HK-2 (cell line): ENCODE results near the gene USP35.

Source experiments
- DNase-seq: peaks from one replicate; pipeline ENCODE4 v3.0.0-alpha.2; 2018; ENCODE audit not compliant: unreplicated experiment

The USP35 gene

DNA sequence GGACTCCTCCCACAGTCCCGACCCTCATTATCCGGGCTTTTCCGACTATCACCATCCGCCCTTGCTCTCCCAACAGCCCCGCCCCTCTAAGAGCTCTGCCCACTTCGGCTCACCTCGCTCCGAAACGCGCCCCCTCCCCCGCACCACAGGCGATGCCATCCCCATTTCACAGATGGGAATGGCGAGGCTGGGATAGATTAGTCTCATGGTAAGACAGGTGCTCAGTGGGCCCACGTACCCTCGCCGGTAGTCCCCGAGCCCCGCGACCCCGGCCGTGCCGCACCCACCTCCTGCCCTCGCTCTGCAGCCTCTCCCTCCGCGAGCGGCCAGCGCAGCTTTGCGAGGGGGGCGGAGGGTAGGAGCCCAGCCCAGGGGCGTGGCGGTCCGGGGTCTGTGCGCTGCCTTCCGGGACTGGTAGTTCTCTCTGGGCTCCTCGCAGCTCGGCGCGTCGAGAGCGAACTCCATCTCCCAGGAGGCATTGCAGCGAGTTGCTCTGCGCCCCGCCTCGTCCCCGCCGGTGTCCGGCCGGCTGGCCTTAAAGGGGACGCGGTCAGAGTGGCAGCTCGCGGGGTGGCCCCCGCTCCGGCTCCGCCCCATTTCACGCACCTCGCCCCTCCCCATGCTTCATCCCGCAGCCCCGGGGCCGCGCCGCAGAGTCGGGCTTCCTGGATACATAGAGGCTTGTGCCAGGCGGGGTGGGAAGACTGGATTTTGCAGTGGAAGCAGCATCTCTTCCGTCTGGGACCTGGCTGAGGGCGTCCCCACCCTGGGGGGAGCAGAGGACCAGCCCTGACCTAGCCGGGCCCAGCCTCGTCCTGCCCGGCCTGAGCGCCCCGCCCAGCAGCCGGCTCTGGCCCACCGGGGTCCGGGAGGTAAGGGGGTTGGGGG lies at the start of gene USP35, which contains the start of gene KCTD21:
Gene USP35 (plus strand): TSS at position 634 of the 888 bp plus-strand sequence. CDS start 7,327 bp downstream, outside the sequence.
Gene KCTD21 (minus strand): TSS at position 341 of the 888 bp plus-strand sequence. CDS start 14,072 bp downstream, outside the sequence.
- peak; percentile 93 for DNase-seq

GRCh38 chr11:78139422-78140391 lies 49.0 kb upstream of the USP35 start, which contains the start of gene ALG8:
ALG8 (minus strand) TSS chr11:78139626; CDS start chr11:78139588, 38 bp downstream.
- DNase-seq = peak; percentile 88

DNA sequence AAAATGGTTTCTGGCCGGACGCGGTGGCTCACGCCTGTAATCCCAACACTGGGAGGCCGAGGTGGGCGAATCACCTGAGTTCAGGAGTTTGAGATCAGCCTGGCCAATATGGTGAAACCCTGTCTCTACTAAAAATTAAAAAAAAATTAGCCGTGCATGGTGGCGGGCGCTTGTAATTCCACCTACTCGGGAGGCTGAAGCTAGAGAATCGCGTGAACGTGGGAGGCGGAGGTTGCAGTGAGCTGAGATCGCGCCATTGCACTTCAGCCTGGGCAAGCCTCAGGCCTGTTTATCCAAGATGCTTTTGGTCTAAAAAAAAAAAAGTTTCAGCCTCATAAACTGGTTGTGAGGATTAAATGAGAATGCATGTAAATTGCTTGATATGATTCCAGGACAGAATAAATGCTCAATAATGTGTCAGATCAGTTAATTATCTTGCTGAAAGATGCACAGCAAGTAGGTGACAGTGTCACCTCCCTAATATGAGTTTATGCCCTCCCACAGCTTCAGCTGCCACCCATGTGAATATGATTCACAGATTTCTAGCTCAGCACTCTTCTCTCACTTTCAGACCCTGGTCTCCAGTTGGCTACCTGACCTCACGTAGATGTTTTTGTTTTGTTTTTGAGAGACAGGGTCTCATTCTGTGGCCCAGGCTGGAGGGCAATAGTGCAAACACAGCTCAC lies 48.2 kb upstream of the USP35 start:
- no peak for DNase-seq

- DNase-seq = no peak
Observed at GRCh38 chr11:78145511-78146025, 43.2 kb upstream of the USP35 start.

- DNase-seq = no peak
Observed at GRCh38 chr11:78147807-78148206, 40.9 kb upstream of the USP35 start.

GRCh38 chr11:78149646-78150045 lies 39.1 kb upstream of the USP35 start:
- DNase-seq = no peak

GRCh38 chr11:78150346-78150745 lies 38.4 kb upstream of the USP35 start:
- no peak for DNase-seq

- DNase-seq = no peak
Observed at GRCh38 chr11:78150754-78151153, 38.0 kb upstream of the USP35 start.

GRCh38 chr11:78151804-78152203 lies 36.9 kb upstream of the USP35 start:
- no peak for DNase-seq

GRCh38 chr11:78156127-78156844 lies 32.4 kb upstream of the USP35 start:
- DNase-seq = no peak

DNA sequence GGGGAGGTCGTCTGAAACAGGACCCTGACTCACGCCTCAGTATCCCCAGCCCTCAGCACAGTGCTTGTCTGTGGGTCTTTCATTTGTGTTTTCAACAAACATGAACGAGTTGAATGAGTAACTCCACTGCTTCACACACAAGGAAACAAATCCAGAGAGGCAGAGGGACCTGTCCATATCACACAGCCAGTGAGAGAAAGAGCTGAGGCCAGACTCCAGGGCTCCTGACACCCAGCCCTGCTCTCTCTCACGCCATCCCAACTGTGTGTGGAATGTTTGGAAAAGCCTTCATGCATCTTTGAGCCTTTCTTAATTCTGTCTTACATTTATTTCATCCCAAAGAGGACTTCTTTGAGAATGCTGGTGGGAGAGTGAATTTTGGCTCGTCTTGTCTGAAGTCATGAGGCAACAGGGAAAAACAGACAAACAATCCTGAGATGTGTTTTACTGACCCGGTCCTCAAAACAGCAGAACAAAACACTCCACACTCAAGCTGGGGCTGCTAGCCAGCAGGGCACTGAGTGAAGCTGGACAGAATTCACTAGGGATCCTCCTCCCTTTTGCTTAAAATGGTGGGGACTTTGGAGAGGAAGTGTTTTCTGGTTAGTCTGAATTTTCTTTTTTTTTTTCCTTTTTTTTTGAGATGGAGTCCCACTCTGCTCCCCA lies 29.6 kb upstream of the USP35 start:
- DNase-seq = no peak

DNA sequence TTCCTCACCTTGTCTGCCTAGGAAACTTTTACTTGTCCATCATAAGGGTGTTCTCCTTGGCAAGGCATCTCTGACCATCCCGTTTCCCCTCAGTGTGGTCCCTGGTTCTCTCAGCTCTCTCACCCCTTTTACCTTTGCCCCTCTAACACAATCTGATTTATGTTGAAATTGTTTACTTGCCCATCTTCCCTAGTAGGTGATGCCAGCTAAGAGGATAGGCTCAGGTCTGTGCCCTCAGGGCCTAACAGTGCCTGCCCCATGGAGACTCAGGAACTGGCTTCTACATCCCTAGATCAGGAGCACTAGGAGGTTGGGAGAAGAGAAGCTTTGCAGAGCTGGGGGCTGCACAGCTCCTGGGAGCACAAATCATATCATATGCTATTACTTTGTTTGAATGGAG lies 28.2 kb upstream of the USP35 start:
- DNase-seq = no peak

GRCh38 chr11:78161346-78161745 lies 27.4 kb upstream of the USP35 start:
- no peak for DNase-seq

DNA sequence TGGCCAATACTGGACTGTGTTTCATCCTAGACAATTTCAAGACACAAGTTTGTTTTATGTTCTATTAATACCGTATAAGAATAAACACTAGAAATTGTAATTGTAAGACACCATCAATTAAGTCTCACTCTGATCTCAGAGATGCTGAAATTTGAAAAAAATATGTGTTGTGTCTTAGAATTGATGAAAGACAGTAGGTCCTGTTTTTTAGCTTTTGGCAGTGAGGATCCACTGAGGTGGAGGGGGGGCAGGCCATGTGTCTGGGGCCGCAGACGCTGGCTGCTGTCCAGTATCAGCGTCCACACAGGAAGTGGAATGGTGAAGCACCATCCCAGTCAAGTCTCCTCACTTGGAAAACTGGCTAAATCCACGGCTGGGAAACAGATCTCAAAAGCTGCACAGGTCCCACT lies 26.8 kb upstream of the USP35 start:
- no peak for DNase-seq

- no peak for DNase-seq
Observed at GRCh38 chr11:78163828-78164227, 24.9 kb upstream of the USP35 start.

- no peak for DNase-seq
Observed at GRCh38 chr11:78164471-78164870, 24.2 kb upstream of the USP35 start.

DNA sequence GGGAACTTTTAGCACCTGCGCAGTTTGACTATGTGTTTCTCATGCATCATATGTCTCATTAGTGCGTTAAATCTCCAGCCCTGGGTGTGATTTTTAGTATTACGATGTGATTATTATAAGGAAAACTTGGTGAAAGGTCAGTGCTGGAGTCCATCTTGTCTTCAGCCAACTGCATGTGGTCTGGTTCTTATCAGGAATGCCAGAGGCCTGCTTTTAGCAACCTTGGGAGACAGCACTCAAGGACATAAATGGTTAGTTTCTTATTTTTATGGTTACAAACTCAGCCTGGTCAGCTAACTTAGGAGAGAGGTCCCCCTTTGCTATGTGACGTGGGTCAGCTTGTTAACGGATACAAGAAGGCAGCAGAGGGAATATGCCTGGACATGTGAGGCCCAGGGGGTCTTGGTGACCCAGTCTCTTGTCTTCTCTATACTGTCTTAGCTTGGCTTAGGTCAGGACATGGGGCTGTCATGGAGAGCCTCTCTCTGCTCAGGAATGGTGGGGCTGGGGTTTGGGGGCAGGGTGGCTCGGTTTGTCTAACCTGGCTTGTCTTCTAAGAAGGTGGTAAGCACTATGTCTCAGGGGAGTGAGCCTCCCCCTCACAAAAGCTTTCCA lies 21.8 kb upstream of the USP35 start:
- DNase-seq = no peak

- DNase-seq = no peak
Observed at GRCh38 chr11:78168539-78169477, 19.9 kb upstream of the USP35 start.

DNA sequence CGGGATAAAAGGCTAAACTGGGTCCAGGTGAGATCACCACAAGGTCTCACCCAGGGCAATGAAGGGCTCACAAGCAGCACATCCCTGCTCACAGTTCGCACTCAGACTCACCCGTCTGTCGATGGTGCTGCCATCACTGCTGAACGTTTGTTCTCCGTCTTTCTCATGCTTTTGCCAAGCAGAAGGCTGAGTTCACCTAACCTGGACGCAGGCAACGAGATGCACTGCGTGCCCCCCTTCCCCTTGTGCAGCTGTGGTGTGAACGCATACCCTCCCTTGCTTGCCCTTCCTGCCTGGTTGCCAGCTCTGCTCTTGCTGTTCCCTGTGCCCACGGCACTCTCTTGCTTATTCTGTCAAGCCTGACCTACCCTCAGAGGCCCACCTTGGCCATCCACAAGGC lies 18.3 kb upstream of the USP35 start:
- DNase-seq = no peak
